HCT116 (cell line): ENCODE results near the gene DIPK2B. TPM values are rescaled to one million over a fixed set of nuclear protein-coding genes. Genes with fewer than 3 reads are reported as not detected.
A peak's percentile ranks its signal among the peaks of the same experiment; 100 is the strongest.

Source experiments
- ATAC-seq: fragments of 200-7000 bp; cut with Tn5 transposase; 2 replicates; pipeline ENCODE4 v1.9.1; 2020; ENCODE audit warnings: mild to moderate bottlenecking, moderate library complexity
- BruUV-seq: library from RNA; stranded (reverse); fragments of 400-500 nt; replicated peaks from 2 replicates; lab custom pipeline; 2021; lab: Mats Ljungman, UMichigan
- CTCF ChIA-PET: fragments of 300-600 bp; sonication (Branson Sonifier 250); formaldehyde crosslinking; loops from one replicate; lab custom pipeline; 2021; ENCODE audit warnings: antibody characterized with exemption; lab: Charles Lee
- POLR2A ChIA-PET: fragments of 300-600, 350-600 bp; sonication (Branson Sonifier 250); formaldehyde crosslinking; loops from one replicate; lab custom pipeline; 2021; ENCODE audit warnings: antibody characterized with exemption; lab: Charles Lee
- RAD21 ChIA-PET, 2 experiments: fragments of 300-600 bp; sonication (Branson Sonifier 250); formaldehyde crosslinking; loops; one replicate each; lab custom pipeline; 2023; ENCODE audit warnings: low total read pairs in 2 of 2; ENCODE audit not compliant: uncharacterized antibody in 2 of 2, unreplicated experiment in 2 of 2, low non-redundant PET in 1 of 2; lab: Charles Lee
- DNase-seq: peaks from one replicate; pipeline ENCODE4 v3.0.0-alpha.2; 2010; ENCODE audit warnings: low read depth, low spot score
- H2AFZ ChIP-seq: fragments of 200-600 bp; shearing (Covaris generic), sonication (generic); 2 replicates; pipeline ENCODE4 v1.6.1; 2017; ENCODE audit warnings: low read depth, mixed run types, mixed read lengths, antibody characterized with exemption, low read length; ENCODE audit not compliant: poor library complexity, severe bottlenecking
- H3K27ac ChIP-seq: 2 replicates; pipeline ENCODE4 v1.5.1; 2012; ENCODE audit warnings: low read depth, low read length
- H3K27me3 ChIP-seq: fragments of 200-600 bp; sonication (generic); 2 replicates; pipeline ENCODE4 v1.6.1; 2016; ENCODE audit warnings: mixed run types, low read length, mixed read lengths; ENCODE audit not compliant: insufficient read depth
- H3K36me3 ChIP-seq, 2 experiments: fragments of 200-500 bp in 1 of 2; fragments of 200-600 bp in 1 of 2; sonication (Bioruptor generic) in 1 of 2; sonication (generic) in 1 of 2; 2 replicates each; pipeline versions ENCODE4 v1.5.1 to v1.6.1; 2014 to 2016; ENCODE audit warnings: low read length in 2 of 2, inconsistent platforms in 1 of 2, mixed read lengths in 1 of 2, mixed run types in 1 of 2; ENCODE audit not compliant: insufficient read depth in 2 of 2, control insufficient read depth in 1 of 2
- H3K4me1 ChIP-seq, 2 experiments: fragments of 200-600 bp in 1 of 2; sonication (generic) in 1 of 2; 2 replicates each; pipeline versions ENCODE4 v1.5.1 to v1.6.1; 2012 to 2017; ENCODE audit warnings: low read length in 2 of 2, inconsistent platforms in 1 of 2, mild to moderate bottlenecking in 1 of 2, mixed read lengths in 1 of 2, mixed run types in 1 of 2, moderate library complexity in 1 of 2; ENCODE audit not compliant: insufficient read depth in 2 of 2, control insufficient read depth in 1 of 2
- H3K4me2 ChIP-seq: fragments of 200-600 bp; sonication (generic); 2 replicates; pipeline ENCODE4 v1.6.1; 2017; ENCODE audit warnings: mixed run types, low read length, mixed read lengths
- H3K4me3 ChIP-seq, 2 experiments: fragments of 200-600 bp in 1 of 2; sonication (generic) in 1 of 2; replicated peaks in 1 of 2; 2 replicates each; pipeline ENCODE4 v1.5.1; 2011 to 2016; ENCODE audit warnings: low read length in 2 of 2, control low read depth in 1 of 2, low read depth in 1 of 2, mild to moderate bottlenecking in 1 of 2, mixed read lengths in 1 of 2, mixed run types in 1 of 2
- H3K79me2 ChIP-seq: fragments of 200-600 bp; sonication (generic); 2 replicates; pipeline ENCODE4 v1.6.1; 2017; ENCODE audit warnings: mild to moderate bottlenecking, mixed run types, low read length, moderate library complexity, mixed read lengths; ENCODE audit not compliant: insufficient read depth
- H3K9ac ChIP-seq: fragments of 200-600 bp; sonication (generic); 2 replicates; pipeline ENCODE4 v1.6.1; 2016; ENCODE audit warnings: low read length, mixed read lengths
- H3K9me2 ChIP-seq: fragments of 200-600 bp; sonication (generic), shearing (Covaris generic); 2 replicates; pipeline ENCODE4 v1.6.1; 2017; ENCODE audit warnings: mixed run types, mild to moderate bottlenecking, moderate library complexity; ENCODE audit not compliant: insufficient read depth
- H3K9me3 ChIP-seq, 2 experiments: fragments of 200-500 bp in 1 of 2; fragments of 200-600 bp in 1 of 2; sonication (Bioruptor generic) in 1 of 2; sonication (generic) in 1 of 2; 2 replicates each; pipeline ENCODE4 v1.6.1; 2014 to 2017; ENCODE audit warnings: low read length in 2 of 2, mixed read lengths in 2 of 2, inconsistent platforms in 1 of 2, low read depth in 1 of 2, mild to moderate bottlenecking in 1 of 2, mixed run types in 1 of 2, moderate library complexity in 1 of 2; ENCODE audit not compliant: control insufficient read depth in 1 of 2, insufficient read depth in 1 of 2
- H4K20me1 ChIP-seq: fragments of 200-600 bp; sonication (generic), shearing (Covaris generic); 2 replicates; pipeline ENCODE4 v1.6.1; 2017; ENCODE audit warnings: mixed run types, mild to moderate bottlenecking, moderate library complexity; ENCODE audit not compliant: insufficient read depth
- ATF3 ChIP-seq: IDR thresholded peaks from 2 replicates; pipeline ENCODE4 v1.6.1; 2012
- CBX3 ChIP-seq: IDR thresholded peaks from 2 replicates; pipeline ENCODE4 v1.6.1; 2012; ENCODE audit warnings: low read depth
- CEBPB ChIP-seq: IDR thresholded peaks from 2 replicates; pipeline ENCODE4 v1.6.1; 2012; ENCODE audit warnings: low read depth
- EGR1 ChIP-seq: IDR thresholded peaks from 2 replicates; pipeline ENCODE4 v1.6.1; 2012; ENCODE audit warnings: low read depth
- EZH2phosphoT487 ChIP-seq: fragments of 200-600 bp; IDR thresholded peaks from 2 replicates; pipeline ENCODE4 v1.6.1; 2018; ENCODE audit warnings: antibody characterized with exemption, borderline replicate concordance
- FOSL1 ChIP-seq: IDR thresholded peaks from 2 replicates; pipeline ENCODE4 v1.6.1; 2012; ENCODE audit warnings: low read depth
- JUND ChIP-seq: IDR thresholded peaks from 2 replicates; pipeline ENCODE4 v1.6.1; 2012
- MAX ChIP-seq: IDR thresholded peaks from 2 replicates; pipeline ENCODE4 v1.6.1; 2012
- POLR2A ChIP-seq: IDR thresholded peaks from 2 replicates; pipeline ENCODE4 v1.7.0; 2011; ENCODE audit warnings: borderline replicate concordance; ENCODE audit not compliant: insufficient read depth, insufficient read length; ENCODE audit errors: extremely low read depth
- RAD21 ChIP-seq: IDR thresholded peaks from 2 replicates; pipeline ENCODE4 v1.6.1; 2012; ENCODE audit warnings: low read depth, mild to moderate bottlenecking
- SP1 ChIP-seq: IDR thresholded peaks from 2 replicates; pipeline ENCODE4 v1.6.1; 2012; ENCODE audit warnings: low read depth
- SRF ChIP-seq: IDR thresholded peaks from 2 replicates; pipeline ENCODE4 v1.6.1; 2012; ENCODE audit warnings: low read depth
- YY1 ChIP-seq: IDR thresholded peaks from 2 replicates; pipeline ENCODE4 v1.6.1; 2011; ENCODE audit warnings: low read length, low read depth, moderate library complexity, mild to moderate bottlenecking; ENCODE audit not compliant: insufficient replicate concordance; ENCODE audit errors: extremely low read depth
- ZBTB33 ChIP-seq: IDR thresholded peaks from 2 replicates; pipeline ENCODE4 v1.6.1; 2011; ENCODE audit warnings: mild to moderate bottlenecking, low read length, moderate library complexity; ENCODE audit not compliant: insufficient replicate concordance; ENCODE audit errors: extremely low read depth
- ZFX ChIP-seq: fragments of 450-650 bp; IDR thresholded peaks from 2 replicates; pipeline ENCODE4 v1.6.1; 2017
- intact Hi-C: fragments of 100-400 bp; cut with micrococcal nuclease; formaldehyde crosslinking; loops from 2 replicates; pipeline ENCODE4 v1.10.0; 2022
- total RNA-seq: library from RNA; stranded (reverse); gene quantifications from one replicate; pipeline ENCODE4 v1.2.1, GENCODE V29; 2021; ENCODE audit not compliant: unreplicated experiment

Gene DIPK2B
- total RNA-seq, 1 experiment from 2014 or later: not detected

GRCh38 chrX:45172890-45173289 is 27.8 kb downstream of the DIPK2B start:
- no peaks in the 10 kb centered on the region for H3K27me3 ChIP-seq
- no peak overlapping the region for H2AFZ ChIP-seq
- ChIA-PET RAD21 (no interaction called here), CTCF (interaction anchor here (1.0 kb wide), 1 partner anchor 13 kb away, joined by 6 read pairs; no protein-coding TSS in a partner anchor), POLR2A (no interaction called here)
- H3K9me3 ChIP-seq: peaks cover 0 to under 1% of the 10 kb centered on the region in 2 experiments; a peak in 1 of 4 replicates
- no peaks in the 10 kb centered on the region for H3K9me2 ChIP-seq
- peak; percentile 66 for ATAC-seq
- peaks cover 8 to 10% of the 10 kb centered on the region in 2 experiments for H3K4me1 ChIP-seq
- intact Hi-C loops: no loop called here
- H3K27ac ChIP-seq: no peak overlapping the region
- H3K9ac ChIP-seq: no peak overlapping the region
- peak overlapping the region; percentile 45 for H3K4me2 ChIP-seq
- no TSS peak for BruUV-seq
- DNase-seq: peak; percentile 21
- no peaks in the 10 kb centered on the region for H3K79me2 ChIP-seq
- H3K36me3 ChIP-seq: no peaks in the 10 kb centered on the region
- TF ChIP-seq ZFX (no peak), YY1 (no peak), ZBTB33 (no peak), FOSL1 (peak; percentile 63), EZH2phosphoT487 (no peak), MAX (peak; percentile 51; the same call in 1 of the 2 replicates), RAD21 (peak; percentile 32; the same call in 1 of the 2 replicates), JUND (peak; percentile 60), SRF (peak; percentile 34; the same call in 1 of the 2 replicates), CBX3 (peak; percentile 82; the same call in 1 of the 2 replicates), EGR1 (no peak), SP1 (peak; percentile 48; the same call in 1 of the 2 replicates), POLR2A (no peak), ATF3 (peak; percentile 82; the same call in 1 of the 2 replicates), CEBPB (peak; percentile 92)
- no peaks in the 10 kb centered on the region for H4K20me1 ChIP-seq
- no peak overlapping the region for H3K4me3 ChIP-seq
